Suprapubic skin (tissue), 4 donors: ENCODE data around the gene TSPAN33.

Source experiments
- CTCF ChIP-seq, 2 donors: fragments of 200-600 bp in 1 of 2; fragments of 450-650 bp in 1 of 2; sonication (generic) in 1 of 2; IDR thresholded peaks; one replicate each; pipeline ENCODE4 v1.5.1; 2016 to 2019; ENCODE audit warnings: antibody characterized with exemption in 2 of 2, mild to moderate bottlenecking in 1 of 2, moderate library complexity in 1 of 2
- EP300 ChIP-seq: sonication (generic); formaldehyde crosslinking; IDR thresholded peaks from one replicate; pipeline ENCODE4 v1.6.1; 2017; ENCODE audit warnings: antibody characterized with exemption
- POLR2A ChIP-seq, 2 donors: fragments of 450-650 bp; IDR thresholded peaks; one replicate each; pipeline ENCODE4 v1.6.1; 2017; ENCODE audit warnings: antibody characterized with exemption in 2 of 2, mild to moderate bottlenecking in 2 of 2, moderate library complexity in 2 of 2
- POLR2AphosphoS5 ChIP-seq, 3 donors: sonication (generic); formaldehyde crosslinking; IDR thresholded peaks; one replicate each; pipeline ENCODE4 v1.6.1; 2017; ENCODE audit warnings: antibody characterized with exemption in 3 of 3

GRCh38 chr7:129100827-129101166 is 43.7 kb upstream of the TSPAN33 start:
- TF ChIP-seq CTCF (IDR thresholded peaks at IDR 0.05) (no peak), POLR2AphosphoS5 (IDR thresholded peaks at IDR 0.05) (no peak), POLR2A (IDR thresholded peaks at IDR 0.05) (no peak), EP300 (no peak)
